Measurements from ENCODE around the gene OPA3.

DNA sequence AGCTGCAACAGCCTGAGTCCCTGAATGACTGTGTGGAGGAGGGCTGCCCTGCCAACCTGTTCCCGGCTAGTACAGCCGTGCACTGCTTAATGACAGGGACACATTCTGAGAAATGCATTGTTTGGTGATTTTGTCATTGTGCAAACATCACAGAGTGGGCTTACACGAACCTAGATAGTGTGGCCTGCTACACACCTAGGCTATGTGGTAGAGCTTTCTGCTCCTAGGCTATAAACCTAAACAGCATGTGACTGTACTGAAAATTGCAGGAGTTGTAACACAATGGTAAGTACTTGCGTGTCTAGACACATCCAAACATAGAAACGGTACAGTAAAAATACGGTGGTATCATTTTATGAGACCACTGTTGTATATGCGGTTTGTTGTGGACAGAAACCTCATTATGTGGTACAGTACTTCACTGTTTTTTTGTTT lies 42.4 kb downstream of the OPA3 start:
- TF ChIP-seq POLR2A (IDR thresholded peaks at IDR 0.05): no peak
- TF ChIP-seq, protein P1, sequence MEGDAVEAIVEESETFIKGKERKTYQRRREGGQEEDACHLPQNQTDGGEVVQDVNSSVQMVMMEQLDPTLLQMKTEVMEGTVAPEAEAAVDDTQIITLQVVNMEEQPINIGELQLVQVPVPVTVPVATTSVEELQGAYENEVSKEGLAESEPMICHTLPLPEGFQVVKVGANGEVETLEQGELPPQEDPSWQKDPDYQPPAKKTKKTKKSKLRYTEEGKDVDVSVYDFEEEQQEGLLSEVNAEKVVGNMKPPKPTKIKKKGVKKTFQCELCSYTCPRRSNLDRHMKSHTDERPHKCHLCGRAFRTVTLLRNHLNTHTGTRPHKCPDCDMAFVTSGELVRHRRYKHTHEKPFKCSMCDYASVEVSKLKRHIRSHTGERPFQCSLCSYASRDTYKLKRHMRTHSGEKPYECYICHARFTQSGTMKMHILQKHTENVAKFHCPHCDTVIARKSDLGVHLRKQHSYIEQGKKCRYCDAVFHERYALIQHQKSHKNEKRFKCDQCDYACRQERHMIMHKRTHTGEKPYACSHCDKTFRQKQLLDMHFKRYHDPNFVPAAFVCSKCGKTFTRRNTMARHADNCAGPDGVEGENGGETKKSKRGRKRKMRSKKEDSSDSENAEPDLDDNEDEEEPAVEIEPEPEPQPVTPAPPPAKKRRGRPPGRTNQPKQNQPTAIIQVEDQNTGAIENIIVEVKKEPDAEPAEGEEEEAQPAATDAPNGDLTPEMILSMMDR (IDR thresholded peaks at IDR 0.05): no peak
